ENCODE measurements around the gene ARHGAP23.

- no peak for TF ChIP-seq CTCF (IDR thresholded peaks at IDR 0.05)
- no peak for TF ChIP-seq POLR2A (IDR thresholded peaks at IDR 0.05)
Measured at GRCh38 chr17:38401459-38401858, 26.8 kb upstream of the ARHGAP23 start.

Data from thyroid gland (tissue), 4 donors.